ENCODE data around the gene TANK.
A peak's percentile ranks its signal among the peaks of the same experiment; 100 is the strongest.
"Not testable (repeated sequence)": the region's sequence is repeated elsewhere in the genome, so short reads cannot be mapped to it uniquely, and the experiment has no call there.

The TANK gene

GRCh38 chr2:161279230-161279815, 119.1 kb downstream of the TANK start:
- not testable (repeated sequence) for DNase-seq

GRCh38 chr2:161280906-161281323, 120.7 kb downstream of the TANK start:
- DNase-seq: peak; percentile 31 to 42

- DNase-seq: not testable (repeated sequence)
Measured at GRCh38 chr2:161281615-161282310, 121.5 kb downstream of the TANK start.

GRCh38 chr2:161282311-161282644, 122.0 kb downstream of the TANK start:
- not testable (repeated sequence) for DNase-seq

- DNase-seq: no peak
Measured at GRCh38 chr2:161283926-161284325, 123.7 kb downstream of the TANK start.

Data from activated T-cell treated with anti-CD3 and anti-CD28 coated beads, Interleukin-2, amount 50 U/mL, for 48 hours (primary cell).